NB4 (cell line): Measurements from ENCODE around the gene SAMD4A.

Experiments
- DNase-seq: peaks from one replicate; pipeline ENCODE4 v3.0.0; 2010; ENCODE audit warnings: low read depth
- H3K4me3 ChIP-seq: one replicate; pipeline ENCODE4 v1.5.1; 2011; ENCODE audit warnings: mild to moderate bottlenecking, low read depth, low read length, moderate library complexity
- CTCF ChIP-seq: IDR thresholded peaks from one replicate; pipeline ENCODE4 v1.5.1; 2012; ENCODE audit warnings: low read depth, low read length
- MAX ChIP-seq: IDR thresholded peaks from 2 replicates; pipeline ENCODE4 v1.6.1; 2011; ENCODE audit warnings: low read depth, low read length
- MYC ChIP-seq: IDR thresholded peaks from 2 replicates; pipeline ENCODE4 v1.6.1; 2011; ENCODE audit warnings: low read depth, low read length
- POLR2A ChIP-seq: IDR thresholded peaks from 2 replicates; pipeline ENCODE4 v1.6.1; 2011; ENCODE audit warnings: mild to moderate bottlenecking; ENCODE audit not compliant: insufficient read length; ENCODE audit errors: extremely low read depth

The SAMD4A gene

DNA sequence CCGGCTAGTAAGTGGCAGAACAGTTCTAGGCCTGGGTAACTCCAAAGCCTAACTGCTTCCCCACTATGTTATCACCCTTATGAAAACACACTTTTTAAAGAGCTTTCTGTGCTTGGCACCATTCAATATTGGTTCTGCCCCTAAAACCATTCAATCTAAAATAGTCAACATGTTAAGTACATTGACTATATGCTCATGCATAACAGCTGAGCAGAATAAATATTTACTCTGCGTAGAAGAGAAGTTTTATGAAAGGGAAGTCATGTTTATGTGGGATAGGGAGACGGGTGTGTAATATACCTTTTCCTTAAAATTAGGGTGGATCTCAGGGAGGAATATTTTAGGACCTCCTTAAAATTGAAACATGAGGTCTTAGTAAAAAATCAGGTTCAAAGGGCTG is 80.5 kb downstream of the SAMD4A start:
- TF ChIP-seq MYC: no peak
- TF ChIP-seq MAX: no peak
- no peak for TF ChIP-seq CTCF
- TF ChIP-seq POLR2A: no peak
- H3K4me3 ChIP-seq: no peak overlapping the region
- DNase-seq: no peak

DNA sequence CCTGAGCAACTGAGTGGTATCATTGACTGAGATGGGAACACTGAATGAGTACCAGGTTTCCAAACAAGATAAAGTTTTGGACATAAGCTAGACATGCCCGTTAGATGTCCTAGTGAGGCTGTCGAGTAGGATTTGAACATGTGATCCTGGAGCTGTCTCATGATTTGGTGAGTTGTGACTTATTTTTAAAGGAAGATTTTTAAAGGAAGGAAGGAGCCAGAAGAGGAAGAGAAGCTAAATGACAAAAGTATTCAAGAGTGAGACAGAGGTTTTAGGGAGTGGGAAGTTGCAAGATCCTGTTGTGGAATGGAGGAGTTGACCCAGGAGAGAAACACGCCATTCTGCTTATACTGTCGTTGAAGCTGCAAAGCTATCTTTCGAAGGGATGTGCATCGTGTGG is 82.1 kb downstream of the SAMD4A start:
- DNase-seq: no peak
- H3K4me3 ChIP-seq: no peak overlapping the region
- no peak for TF ChIP-seq MYC
- TF ChIP-seq MAX: no peak
- no peak for TF ChIP-seq POLR2A
- no peak for TF ChIP-seq CTCF

GRCh38 chr14:54650331-54650958 is 83.5 kb downstream of the SAMD4A start:
- DNase-seq: no peak
- TF ChIP-seq CTCF (no peak), POLR2A (no peak), MYC (no peak), MAX (no peak)
- H3K4me3 ChIP-seq: no peak overlapping the region

DNA sequence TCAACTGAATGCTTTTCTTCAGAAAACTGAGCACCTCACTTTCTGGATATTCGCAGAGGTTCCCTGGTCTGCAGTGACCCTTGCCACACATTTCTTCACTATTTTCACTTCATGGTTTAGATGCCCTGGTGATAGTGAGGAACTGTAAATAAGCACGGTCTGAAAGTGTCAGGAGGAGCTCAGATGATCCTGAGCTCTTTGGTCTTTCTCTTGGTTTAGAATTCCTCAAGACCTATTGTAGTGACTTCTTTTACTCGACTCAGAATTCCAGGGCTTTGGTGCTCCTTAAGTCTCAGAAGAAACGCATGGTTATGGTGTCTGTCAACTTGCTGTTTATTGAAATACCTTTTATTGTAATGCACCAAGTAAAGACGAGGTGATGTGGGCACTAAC is 84.0 kb downstream of the SAMD4A start:
- TF ChIP-seq MAX: no peak
- TF ChIP-seq CTCF: no peak
- TF ChIP-seq MYC: no peak
- no peak overlapping the region for H3K4me3 ChIP-seq
- no peak for DNase-seq

DNA sequence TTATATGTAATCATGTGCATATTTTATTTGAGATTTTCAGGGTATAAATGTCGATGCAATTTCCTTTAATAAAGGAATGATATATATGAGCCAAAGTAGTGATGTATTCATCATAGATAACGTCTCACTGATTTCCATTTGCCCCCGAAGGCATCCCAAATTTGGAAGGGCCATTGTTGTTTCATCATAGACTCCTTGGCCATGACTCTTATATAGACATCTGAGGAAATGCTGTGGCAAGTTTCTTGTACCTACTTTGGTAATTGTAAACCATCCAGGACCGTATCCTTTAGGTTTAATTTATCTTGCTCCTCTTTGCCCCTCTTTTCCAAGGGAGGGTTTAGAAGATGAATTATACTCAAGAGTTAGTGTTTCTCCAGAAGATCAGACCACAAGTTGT is 84.7 kb downstream of the SAMD4A start:
- TF ChIP-seq MAX (no peak), MYC (no peak), CTCF (no peak), POLR2A (no peak)
- no peak overlapping the region for H3K4me3 ChIP-seq
- no peak for DNase-seq

GRCh38 chr14:54652188-54652587 is 85.3 kb downstream of the SAMD4A start:
- TF ChIP-seq MAX: no peak
- TF ChIP-seq MYC: no peak
- no peak for TF ChIP-seq POLR2A
- TF ChIP-seq CTCF: no peak
- no peak overlapping the region for H3K4me3 ChIP-seq
- DNase-seq: no peak
